H1 (cell line): ENCODE results near the gene HHAT. TPM values are rescaled to one million over a fixed set of nuclear protein-coding genes. Genes with fewer than 3 reads are reported as not detected.

Experiments used
- HDAC2 ChIP-seq, 2 experiments: fragments of 300-600 bp in 1 of 2; sonication (generic) in 1 of 2; IDR thresholded peaks; 2 replicates each; pipeline ENCODE4 v1.6.1; 2011 to 2012; ENCODE audit warnings: low read depth in 2 of 2, low read length in 2 of 2, mild to moderate bottlenecking in 2 of 2, moderate library complexity in 2 of 2, borderline replicate concordance in 1 of 2, inconsistent platforms in 1 of 2
- SP1 ChIP-seq: IDR thresholded peaks from 2 replicates; pipeline ENCODE4 v1.6.1; 2011; ENCODE audit warnings: low read depth, low read length
- TEAD4 ChIP-seq: IDR thresholded peaks from 2 replicates; pipeline ENCODE4 v1.6.1; 2012; ENCODE audit warnings: low read depth, low read length, inconsistent platforms, mixed read lengths
- polyA plus RNA-seq, 7 experiments: library from polyadenylated mRNA; depleted of rRNA in 3 of 7; stranded (reverse) in 5 of 7; unstranded in 2 of 7; fragments of >200 nt in 5 of 7; fragments of 200-250 nt in 2 of 7; gene quantifications; 1 replicate in 5 of 7; 2 replicates in 1 of 7; 4 replicates in 1 of 7; pipeline versions ENCODE4 v1.2.1 to v1.2.3, GENCODE V29; 2011 to 2013; ENCODE audit warnings: missing spikeins in 2 of 7, mixed read lengths in 2 of 7
- total RNA-seq: library from RNA; stranded (reverse); fragmentation: NEBNext Ultra II Directional; extraction: Animal tissue kit (Norgen Biotek cat#: 25700); gene quantifications from 2 replicates; pipeline ENCODE4 v1.2.1, GENCODE V29; 2021
- TF ChIP-seq, protein P1 (sequence below): fragments of 300-600 bp; sonication (generic); IDR thresholded peaks from 2 replicates; pipeline ENCODE4 v1.7.1; 2012; ENCODE audit warnings: low read length, moderate library complexity, mild to moderate bottlenecking, inconsistent platforms; ENCODE audit not compliant: insufficient replicate concordance
- TF ChIP-seq, protein P2 (sequence below): IDR thresholded peaks from 2 replicates; pipeline ENCODE4 v1.6.1; 2012; ENCODE audit warnings: low read length, inconsistent platforms

Gene HHAT
- total and polyA plus RNA-seq, 2 of the 8 experiments (the other 6 are each of a cell fraction or from before 2014, with no cell fraction given): 0.15 to 0.51 TPM

DNA sequence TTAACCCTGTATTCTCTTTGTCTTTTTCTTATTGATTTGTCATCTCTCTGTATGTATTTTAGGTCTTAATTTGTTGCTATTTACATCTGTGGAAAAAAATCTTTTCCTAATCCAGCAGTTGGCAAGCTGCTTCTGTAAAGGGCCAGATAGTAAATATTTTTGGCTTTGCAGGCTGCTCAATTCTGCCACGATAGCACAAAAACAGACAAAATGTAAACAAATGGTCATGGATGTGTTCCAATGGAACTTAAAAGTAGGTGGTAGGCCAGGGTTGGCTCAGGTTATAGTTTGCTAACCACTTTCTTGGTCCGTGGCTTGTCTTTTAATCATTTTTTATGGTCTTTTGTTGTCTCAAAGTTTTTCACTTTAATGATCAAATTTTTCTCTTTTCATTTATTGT lies 371.8 kb downstream of the HHAT start (continued):
- TF ChIP-seq, protein P1, sequence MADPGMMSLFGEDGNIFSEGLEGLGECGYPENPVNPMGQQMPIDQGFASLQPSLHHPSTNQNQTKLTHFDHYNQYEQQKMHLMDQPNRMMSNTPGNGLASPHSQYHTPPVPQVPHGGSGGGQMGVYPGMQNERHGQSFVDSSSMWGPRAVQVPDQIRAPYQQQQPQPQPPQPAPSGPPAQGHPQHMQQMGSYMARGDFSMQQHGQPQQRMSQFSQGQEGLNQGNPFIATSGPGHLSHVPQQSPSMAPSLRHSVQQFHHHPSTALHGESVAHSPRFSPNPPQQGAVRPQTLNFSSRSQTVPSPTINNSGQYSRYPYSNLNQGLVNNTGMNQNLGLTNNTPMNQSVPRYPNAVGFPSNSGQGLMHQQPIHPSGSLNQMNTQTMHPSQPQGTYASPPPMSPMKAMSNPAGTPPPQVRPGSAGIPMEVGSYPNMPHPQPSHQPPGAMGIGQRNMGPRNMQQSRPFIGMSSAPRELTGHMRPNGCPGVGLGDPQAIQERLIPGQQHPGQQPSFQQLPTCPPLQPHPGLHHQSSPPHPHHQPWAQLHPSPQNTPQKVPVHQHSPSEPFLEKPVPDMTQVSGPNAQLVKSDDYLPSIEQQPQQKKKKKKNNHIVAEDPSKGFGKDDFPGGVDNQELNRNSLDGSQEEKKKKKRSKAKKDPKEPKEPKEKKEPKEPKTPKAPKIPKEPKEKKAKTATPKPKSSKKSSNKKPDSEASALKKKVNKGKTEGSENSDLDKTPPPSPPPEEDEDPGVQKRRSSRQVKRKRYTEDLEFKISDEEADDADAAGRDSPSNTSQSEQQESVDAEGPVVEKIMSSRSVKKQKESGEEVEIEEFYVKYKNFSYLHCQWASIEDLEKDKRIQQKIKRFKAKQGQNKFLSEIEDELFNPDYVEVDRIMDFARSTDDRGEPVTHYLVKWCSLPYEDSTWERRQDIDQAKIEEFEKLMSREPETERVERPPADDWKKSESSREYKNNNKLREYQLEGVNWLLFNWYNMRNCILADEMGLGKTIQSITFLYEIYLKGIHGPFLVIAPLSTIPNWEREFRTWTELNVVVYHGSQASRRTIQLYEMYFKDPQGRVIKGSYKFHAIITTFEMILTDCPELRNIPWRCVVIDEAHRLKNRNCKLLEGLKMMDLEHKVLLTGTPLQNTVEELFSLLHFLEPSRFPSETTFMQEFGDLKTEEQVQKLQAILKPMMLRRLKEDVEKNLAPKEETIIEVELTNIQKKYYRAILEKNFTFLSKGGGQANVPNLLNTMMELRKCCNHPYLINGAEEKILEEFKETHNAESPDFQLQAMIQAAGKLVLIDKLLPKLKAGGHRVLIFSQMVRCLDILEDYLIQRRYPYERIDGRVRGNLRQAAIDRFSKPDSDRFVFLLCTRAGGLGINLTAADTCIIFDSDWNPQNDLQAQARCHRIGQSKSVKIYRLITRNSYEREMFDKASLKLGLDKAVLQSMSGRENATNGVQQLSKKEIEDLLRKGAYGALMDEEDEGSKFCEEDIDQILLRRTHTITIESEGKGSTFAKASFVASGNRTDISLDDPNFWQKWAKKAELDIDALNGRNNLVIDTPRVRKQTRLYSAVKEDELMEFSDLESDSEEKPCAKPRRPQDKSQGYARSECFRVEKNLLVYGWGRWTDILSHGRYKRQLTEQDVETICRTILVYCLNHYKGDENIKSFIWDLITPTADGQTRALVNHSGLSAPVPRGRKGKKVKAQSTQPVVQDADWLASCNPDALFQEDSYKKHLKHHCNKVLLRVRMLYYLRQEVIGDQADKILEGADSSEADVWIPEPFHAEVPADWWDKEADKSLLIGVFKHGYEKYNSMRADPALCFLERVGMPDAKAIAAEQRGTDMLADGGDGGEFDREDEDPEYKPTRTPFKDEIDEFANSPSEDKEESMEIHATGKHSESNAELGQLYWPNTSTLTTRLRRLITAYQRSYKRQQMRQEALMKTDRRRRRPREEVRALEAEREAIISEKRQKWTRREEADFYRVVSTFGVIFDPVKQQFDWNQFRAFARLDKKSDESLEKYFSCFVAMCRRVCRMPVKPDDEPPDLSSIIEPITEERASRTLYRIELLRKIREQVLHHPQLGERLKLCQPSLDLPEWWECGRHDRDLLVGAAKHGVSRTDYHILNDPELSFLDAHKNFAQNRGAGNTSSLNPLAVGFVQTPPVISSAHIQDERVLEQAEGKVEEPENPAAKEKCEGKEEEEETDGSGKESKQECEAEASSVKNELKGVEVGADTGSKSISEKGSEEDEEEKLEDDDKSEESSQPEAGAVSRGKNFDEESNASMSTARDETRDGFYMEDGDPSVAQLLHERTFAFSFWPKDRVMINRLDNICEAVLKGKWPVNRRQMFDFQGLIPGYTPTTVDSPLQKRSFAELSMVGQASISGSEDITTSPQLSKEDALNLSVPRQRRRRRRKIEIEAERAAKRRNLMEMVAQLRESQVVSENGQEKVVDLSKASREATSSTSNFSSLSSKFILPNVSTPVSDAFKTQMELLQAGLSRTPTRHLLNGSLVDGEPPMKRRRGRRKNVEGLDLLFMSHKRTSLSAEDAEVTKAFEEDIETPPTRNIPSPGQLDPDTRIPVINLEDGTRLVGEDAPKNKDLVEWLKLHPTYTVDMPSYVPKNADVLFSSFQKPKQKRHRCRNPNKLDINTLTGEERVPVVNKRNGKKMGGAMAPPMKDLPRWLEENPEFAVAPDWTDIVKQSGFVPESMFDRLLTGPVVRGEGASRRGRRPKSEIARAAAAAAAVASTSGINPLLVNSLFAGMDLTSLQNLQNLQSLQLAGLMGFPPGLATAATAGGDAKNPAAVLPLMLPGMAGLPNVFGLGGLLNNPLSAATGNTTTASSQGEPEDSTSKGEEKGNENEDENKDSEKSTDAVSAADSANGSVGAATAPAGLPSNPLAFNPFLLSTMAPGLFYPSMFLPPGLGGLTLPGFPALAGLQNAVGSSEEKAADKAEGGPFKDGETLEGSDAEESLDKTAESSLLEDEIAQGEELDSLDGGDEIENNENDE: no peak
- no peak for TF ChIP-seq SP1
- no peak for TF ChIP-seq TEAD4
- TF ChIP-seq, protein P2, sequence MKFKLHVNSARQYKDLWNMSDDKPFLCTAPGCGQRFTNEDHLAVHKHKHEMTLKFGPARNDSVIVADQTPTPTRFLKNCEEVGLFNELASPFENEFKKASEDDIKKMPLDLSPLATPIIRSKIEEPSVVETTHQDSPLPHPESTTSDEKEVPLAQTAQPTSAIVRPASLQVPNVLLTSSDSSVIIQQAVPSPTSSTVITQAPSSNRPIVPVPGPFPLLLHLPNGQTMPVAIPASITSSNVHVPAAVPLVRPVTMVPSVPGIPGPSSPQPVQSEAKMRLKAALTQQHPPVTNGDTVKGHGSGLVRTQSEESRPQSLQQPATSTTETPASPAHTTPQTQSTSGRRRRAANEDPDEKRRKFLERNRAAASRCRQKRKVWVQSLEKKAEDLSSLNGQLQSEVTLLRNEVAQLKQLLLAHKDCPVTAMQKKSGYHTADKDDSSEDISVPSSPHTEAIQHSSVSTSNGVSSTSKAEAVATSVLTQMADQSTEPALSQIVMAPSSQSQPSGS: no peak
- TF ChIP-seq HDAC2 (IDR thresholded peaks at IDR 0.05; ENCODE audit: borderline replicate concordance in 1 of 2, low read depth in 2 of 2, low read length in 2 of 2): no peak
- TF ChIP-seq, all 59 proteins: peak for 0
